ENCODE data around the gene B3GNT2. TPM values are rescaled to one million over a fixed set of nuclear protein-coding genes. Genes with fewer than 3 reads are reported as not detected.

B3GNT2 gene
- total RNA-seq (2014; rRNA removed; shearing (Covaris generic)), result 7.9 and 9.2 TPM in 2 replicates

GRCh38 chr2:62195421-62196277 is at the start of gene B3GNT2:
Gene B3GNT2, plus strand, starts transcription at chr2:62196115. Its CDS starts 26,106 bp downstream, at chr2:62222221.

Small RNAs within 50 kb of the gene (small RNA-seq; reads per million reads assigned to genes)
- not detected for gene MIR5192
- not detected for gene RN7SL51P
